Neural cell (in vitro differentiated cells): ENCODE measurements around the gene ABCG5. TPM values are rescaled to one million over a fixed set of nuclear protein-coding genes. Genes with fewer than 3 reads are reported as not detected.

Experiments
- H2AFZ ChIP-seq: fragments of 200-600, 300-800 bp; sonication (generic), shearing (Covaris generic); 2 replicates; pipeline ENCODE4 v1.6.0; 2014; ENCODE audit warnings: low read depth, mild to moderate bottlenecking, antibody characterized with exemption, low read length, moderate library complexity
- H3F3A ChIP-seq: fragments of 200-600 bp; shearing (Covaris generic); 2 replicates; pipeline ENCODE4 v1.6.1; 2016; ENCODE audit warnings: mild to moderate bottlenecking, moderate library complexity, mixed read lengths, antibody characterized with exemption, low read length; ENCODE audit not compliant: insufficient read depth, poor library complexity, severe bottlenecking
- H3K27ac ChIP-seq: fragments of 200-600, 300-800 bp; sonication (generic), shearing (Covaris generic); 2 replicates; pipeline ENCODE4 v1.5.1; 2014; ENCODE audit warnings: mild to moderate bottlenecking, low read length, moderate library complexity
- H3K27me3 ChIP-seq: fragments of 300-800, 200-600 bp; sonication (generic), shearing (Covaris generic); 2 replicates; pipeline ENCODE4 v1.6.0; 2014; ENCODE audit warnings: mild to moderate bottlenecking, low read depth, low read length, moderate library complexity; ENCODE audit not compliant: insufficient read depth
- H3K36me3 ChIP-seq: fragments of 300-800, 200-600 bp; sonication (generic), shearing (Covaris generic); 2 replicates; pipeline ENCODE4 v1.5.1; 2014; ENCODE audit warnings: mild to moderate bottlenecking, antibody characterized with exemption, low read length, moderate library complexity; ENCODE audit not compliant: insufficient read depth
- H3K4me2 ChIP-seq: fragments of 300-800, 200-600 bp; sonication (generic), shearing (Covaris generic); 2 replicates; pipeline ENCODE4 v1.6.0; 2014; ENCODE audit warnings: mild to moderate bottlenecking, low read length
- H3K4me3 ChIP-seq: fragments of 300-800, 200-600 bp; sonication (generic), shearing (Covaris generic); 2 replicates; pipeline ENCODE4 v1.5.1; 2014; ENCODE audit warnings: mild to moderate bottlenecking, low read length, moderate library complexity
- H3K79me2 ChIP-seq: fragments of 200-600 bp; shearing (Covaris generic); replicated peaks from 2 replicates; pipeline ENCODE4 v1.6.0; 2014; ENCODE audit warnings: mild to moderate bottlenecking, low read length, moderate library complexity; ENCODE audit not compliant: insufficient read depth
- H3K9ac ChIP-seq: fragments of 300-800, 200-600 bp; sonication (generic), shearing (Covaris generic); 2 replicates; pipeline ENCODE4 v1.6.1; 2016; ENCODE audit warnings: mild to moderate bottlenecking, low read length, mixed read lengths
- H3K9me2 ChIP-seq: fragments of 200-600 bp; shearing (Covaris generic); 2 replicates; pipeline ENCODE4 v1.6.1; 2016; ENCODE audit warnings: mild to moderate bottlenecking, low read length, mixed read lengths; ENCODE audit not compliant: insufficient read depth
- H3K9me3 ChIP-seq: fragments of 200-600, 300-800 bp; sonication (generic), shearing (Covaris generic); 2 replicates; pipeline ENCODE4 v1.6.1; 2016; ENCODE audit warnings: mild to moderate bottlenecking, mixed run types, low read length, moderate library complexity, mixed read lengths
- H4K20me1 ChIP-seq: fragments of 200-600 bp; shearing (Covaris generic); 2 replicates; pipeline ENCODE4 v1.6.1; 2016; ENCODE audit warnings: mild to moderate bottlenecking, mixed run types; ENCODE audit not compliant: insufficient read depth
- EP300 ChIP-seq: fragments of 450-650 bp; conservative IDR thresholded peaks from 2 replicates; pipeline ENCODE4 v1.6.1; 2014; ENCODE audit warnings: antibody characterized with exemption, mild to moderate bottlenecking, moderate library complexity; ENCODE audit not compliant: poor library complexity, severe bottlenecking
- EZH2 ChIP-seq: fragments of 200-600, 300-800 bp; shearing (Covaris generic), sonication (generic); IDR thresholded peaks from 2 replicates; pipeline ENCODE4 v1.6.1; 2014; ENCODE audit warnings: antibody characterized with exemption, low read length, borderline replicate concordance, mild to moderate bottlenecking; ENCODE audit not compliant: insufficient read depth, poor library complexity, severe bottlenecking
- MXI1 ChIP-seq: fragments of 450-650 bp; conservative IDR thresholded peaks from 2 replicates; pipeline ENCODE4 v1.6.1; 2014; ENCODE audit warnings: antibody characterized with exemption, mild to moderate bottlenecking; ENCODE audit not compliant: poor library complexity, severe bottlenecking
- POLR2AphosphoS5 ChIP-seq: IDR thresholded peaks from 2 replicates; pipeline ENCODE4 v1.6.1; 2012
- SMC3 ChIP-seq: fragments of 450-650 bp; conservative IDR thresholded peaks from 2 replicates; pipeline ENCODE4 v1.6.1; 2014; ENCODE audit warnings: antibody characterized with exemption, mild to moderate bottlenecking, moderate library complexity; ENCODE audit not compliant: poor library complexity
- TAF1 ChIP-seq: IDR thresholded peaks from 2 replicates; pipeline ENCODE4 v1.6.1; 2012; ENCODE audit warnings: low read depth
- polyA plus RNA-seq: library from polyadenylated mRNA; depleted of rRNA; stranded (reverse); fragments of >200 nt; gene quantifications from 2 replicates; pipeline ENCODE4 v1.2.3, GENCODE V29; 2014
- TF ChIP-seq, protein P1 (sequence below): fragments of 450-650 bp; IDR thresholded peaks from 2 replicates; pipeline ENCODE4 v1.5.1; 2014; ENCODE audit warnings: antibody characterized with exemption, mild to moderate bottlenecking, moderate library complexity; ENCODE audit not compliant: poor library complexity, severe bottlenecking
- TF ChIP-seq, protein P2 (sequence below): IDR thresholded peaks from 2 replicates; pipeline ENCODE4 v1.6.1; 2012; ENCODE audit warnings: borderline replicate concordance

ABCG5 gene
- polyA plus RNA-seq, 1 donor from 2014 or later: not detected

GRCh38 chr2:43831543-43832294 lies 6.9 kb downstream of the ABCG5 start:
- no peak for TF ChIP-seq SMC3
- TF ChIP-seq, protein P1, sequence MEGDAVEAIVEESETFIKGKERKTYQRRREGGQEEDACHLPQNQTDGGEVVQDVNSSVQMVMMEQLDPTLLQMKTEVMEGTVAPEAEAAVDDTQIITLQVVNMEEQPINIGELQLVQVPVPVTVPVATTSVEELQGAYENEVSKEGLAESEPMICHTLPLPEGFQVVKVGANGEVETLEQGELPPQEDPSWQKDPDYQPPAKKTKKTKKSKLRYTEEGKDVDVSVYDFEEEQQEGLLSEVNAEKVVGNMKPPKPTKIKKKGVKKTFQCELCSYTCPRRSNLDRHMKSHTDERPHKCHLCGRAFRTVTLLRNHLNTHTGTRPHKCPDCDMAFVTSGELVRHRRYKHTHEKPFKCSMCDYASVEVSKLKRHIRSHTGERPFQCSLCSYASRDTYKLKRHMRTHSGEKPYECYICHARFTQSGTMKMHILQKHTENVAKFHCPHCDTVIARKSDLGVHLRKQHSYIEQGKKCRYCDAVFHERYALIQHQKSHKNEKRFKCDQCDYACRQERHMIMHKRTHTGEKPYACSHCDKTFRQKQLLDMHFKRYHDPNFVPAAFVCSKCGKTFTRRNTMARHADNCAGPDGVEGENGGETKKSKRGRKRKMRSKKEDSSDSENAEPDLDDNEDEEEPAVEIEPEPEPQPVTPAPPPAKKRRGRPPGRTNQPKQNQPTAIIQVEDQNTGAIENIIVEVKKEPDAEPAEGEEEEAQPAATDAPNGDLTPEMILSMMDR: no peak
- Histone ChIP-seq H3K4me3 (no peak overlapping the region), H2AFZ (no peak overlapping the region), H3K27me3 (no peaks in the 10 kb centered on the region), H3K4me2 (no peak overlapping the region), H3K27ac (no peak overlapping the region), H3K9me3 (no peaks in the 10 kb centered on the region), H3K36me3 (no peaks in the 10 kb centered on the region), H4K20me1 (no peaks in the 10 kb centered on the region), H3K9ac (no peak overlapping the region), H3K79me2 (no peaks in the 10 kb centered on the region), H3F3A (no peaks in the 10 kb centered on the region), H3K9me2 (no peaks in the 10 kb centered on the region)

DNA sequence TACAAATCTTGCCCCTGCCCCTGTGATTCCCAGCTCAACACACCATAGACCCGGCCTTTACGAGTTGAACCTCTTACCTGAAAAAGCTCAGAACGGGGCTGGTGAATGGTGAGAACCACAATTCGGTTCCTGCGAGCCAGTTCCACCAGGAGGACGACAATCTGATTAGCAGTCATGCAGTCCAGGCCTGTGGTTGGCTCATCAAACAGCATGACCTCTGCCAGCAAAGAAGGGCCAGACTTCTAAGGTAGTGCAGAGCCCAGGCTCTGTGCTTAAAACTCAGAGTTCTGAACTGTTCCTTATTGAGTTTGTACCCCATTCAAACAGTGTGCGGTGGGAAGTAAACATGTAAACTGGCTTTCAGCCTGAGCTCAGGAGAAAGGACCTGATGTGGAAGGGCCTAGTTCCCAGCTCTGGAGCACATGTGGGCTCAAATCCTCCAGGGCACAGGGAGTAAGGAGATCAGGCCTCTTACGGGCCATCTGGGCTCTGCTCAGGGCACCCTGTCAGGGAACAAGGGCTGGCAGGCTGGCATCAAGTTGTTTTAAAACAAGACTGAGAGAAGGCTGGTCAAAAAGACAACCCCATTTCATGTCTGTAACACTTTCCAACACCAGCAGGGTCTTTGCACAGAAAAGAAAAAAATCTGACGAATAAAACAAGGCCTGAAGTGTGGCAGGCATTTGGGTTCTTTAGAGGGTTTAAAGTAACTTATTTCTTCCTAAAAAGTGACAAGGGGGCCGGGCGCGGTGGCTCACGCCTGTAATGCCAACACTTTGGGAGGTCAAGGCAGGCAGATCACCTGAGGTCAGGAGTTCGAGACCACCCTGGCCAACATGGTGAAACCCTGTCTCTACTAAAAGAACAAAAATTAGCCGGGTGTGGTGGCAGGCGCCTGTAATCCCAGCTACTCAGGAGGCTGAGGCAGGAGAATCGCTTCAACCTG lies 12.1 kb downstream of the ABCG5 start:
- no peaks in the 10 kb centered on the region for H3K9me3 ChIP-seq
- H3F3A ChIP-seq: no peaks in the 10 kb centered on the region

More for the DNA sequence above, 12.1 kb downstream of the ABCG5 start:
- Histone ChIP-seq H4K20me1 (no peaks in the 10 kb centered on the region), H3K9me2 (no peaks in the 10 kb centered on the region), H3K36me3 (no peaks in the 10 kb centered on the region), H3K4me2 (no peak overlapping the region), H2AFZ (no peak overlapping the region), H3K79me2 (no peaks in the 10 kb centered on the region), H3K9ac (no peak overlapping the region), H3K27me3 (no peaks in the 10 kb centered on the region), H3K4me3 (no peak overlapping the region), H3K27ac (no peak overlapping the region)
- TF ChIP-seq EP300: no peak
- TF ChIP-seq, protein P2, sequence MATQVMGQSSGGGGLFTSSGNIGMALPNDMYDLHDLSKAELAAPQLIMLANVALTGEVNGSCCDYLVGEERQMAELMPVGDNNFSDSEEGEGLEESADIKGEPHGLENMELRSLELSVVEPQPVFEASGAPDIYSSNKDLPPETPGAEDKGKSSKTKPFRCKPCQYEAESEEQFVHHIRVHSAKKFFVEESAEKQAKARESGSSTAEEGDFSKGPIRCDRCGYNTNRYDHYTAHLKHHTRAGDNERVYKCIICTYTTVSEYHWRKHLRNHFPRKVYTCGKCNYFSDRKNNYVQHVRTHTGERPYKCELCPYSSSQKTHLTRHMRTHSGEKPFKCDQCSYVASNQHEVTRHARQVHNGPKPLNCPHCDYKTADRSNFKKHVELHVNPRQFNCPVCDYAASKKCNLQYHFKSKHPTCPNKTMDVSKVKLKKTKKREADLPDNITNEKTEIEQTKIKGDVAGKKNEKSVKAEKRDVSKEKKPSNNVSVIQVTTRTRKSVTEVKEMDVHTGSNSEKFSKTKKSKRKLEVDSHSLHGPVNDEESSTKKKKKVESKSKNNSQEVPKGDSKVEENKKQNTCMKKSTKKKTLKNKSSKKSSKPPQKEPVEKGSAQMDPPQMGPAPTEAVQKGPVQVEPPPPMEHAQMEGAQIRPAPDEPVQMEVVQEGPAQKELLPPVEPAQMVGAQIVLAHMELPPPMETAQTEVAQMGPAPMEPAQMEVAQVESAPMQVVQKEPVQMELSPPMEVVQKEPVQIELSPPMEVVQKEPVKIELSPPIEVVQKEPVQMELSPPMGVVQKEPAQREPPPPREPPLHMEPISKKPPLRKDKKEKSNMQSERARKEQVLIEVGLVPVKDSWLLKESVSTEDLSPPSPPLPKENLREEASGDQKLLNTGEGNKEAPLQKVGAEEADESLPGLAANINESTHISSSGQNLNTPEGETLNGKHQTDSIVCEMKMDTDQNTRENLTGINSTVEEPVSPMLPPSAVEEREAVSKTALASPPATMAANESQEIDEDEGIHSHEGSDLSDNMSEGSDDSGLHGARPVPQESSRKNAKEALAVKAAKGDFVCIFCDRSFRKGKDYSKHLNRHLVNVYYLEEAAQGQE: no peak
- TF ChIP-seq EZH2: no peak
- no peak for TF ChIP-seq POLR2AphosphoS5
- no peak for TF ChIP-seq TAF1
- TF ChIP-seq SMC3: no peak
- TF ChIP-seq MXI1: no peak
